ENCODE results near the gene SV2C.

GRCh38 chr5:76209297-76209696 is 126.1 kb downstream of the SV2C start:
- TF ChIP-seq CTCF (conservative IDR thresholded peaks at IDR 0.05) (peak; percentile 50), ZFX (IDR thresholded peaks at IDR 0.05) (no peak)
